Activated CD4-positive, alpha-beta memory T cell treated with anti-CD3 and anti-CD28 coated beads for 36 hours (primary cell): Measurements from ENCODE around the gene DHRSX. TPM values are rescaled to one million over a fixed set of nuclear protein-coding genes. Genes with fewer than 3 reads are reported as not detected.
"Not testable (repeated sequence)": the region's sequence is repeated elsewhere in the genome, so short reads cannot be mapped to it uniquely, and the experiment has no call there.

Source experiments
- CTCF ChIA-PET: fragments of 350-600 bp; sonication (Branson Sonifier 250); formaldehyde crosslinking; loops from one replicate; lab custom pipeline; 2021; ENCODE audit warnings: antibody characterized with exemption, inconsistent platforms; lab: Charles Lee
- POLR2A ChIA-PET: fragments of 350-600 bp; sonication (Branson Sonifier 250); formaldehyde crosslinking; loops from one replicate; lab custom pipeline; 2021; ENCODE audit warnings: antibody characterized with exemption; lab: Charles Lee
- DNase-seq: peaks from one replicate; pipeline ENCODE4 v3.0.0-alpha.2; 2020
- H3K27ac Mint-ChIP-seq: one replicate; pipeline ENCODE4 v1.8.0; 2021; ENCODE audit warnings: mixed read lengths
- H3K27me3 Mint-ChIP-seq: one replicate; pipeline ENCODE4 v1.8.0; 2021; ENCODE audit warnings: mixed read lengths
- H3K36me3 Mint-ChIP-seq: one replicate; pipeline ENCODE4 v1.8.0; 2021; ENCODE audit warnings: mixed read lengths
- H3K4me1 Mint-ChIP-seq: one replicate; pipeline ENCODE4 v1.8.0; 2021; ENCODE audit warnings: low read depth, mixed read lengths
- H3K4me3 Mint-ChIP-seq: one replicate; pipeline ENCODE4 v1.8.0; 2021; ENCODE audit warnings: mild to moderate bottlenecking, mixed read lengths
- H3K9me3 Mint-ChIP-seq: one replicate; pipeline ENCODE4 v1.8.0; 2021; ENCODE audit warnings: mixed read lengths
- intact Hi-C: fragments of 100-400 bp; cut with micrococcal nuclease; formaldehyde crosslinking; loops from one replicate; pipeline ENCODE4 v1.15.1; 2023
- total RNA-seq, 2 experiments: library from RNA; stranded (reverse); gene quantifications; one replicate each; pipeline ENCODE4 v1.2.3, GENCODE V29; 2021

The DHRSX gene
- total RNA-seq, 2 experiments from 2014 or later: 20.7 to 21.3 TPM

DNA sequence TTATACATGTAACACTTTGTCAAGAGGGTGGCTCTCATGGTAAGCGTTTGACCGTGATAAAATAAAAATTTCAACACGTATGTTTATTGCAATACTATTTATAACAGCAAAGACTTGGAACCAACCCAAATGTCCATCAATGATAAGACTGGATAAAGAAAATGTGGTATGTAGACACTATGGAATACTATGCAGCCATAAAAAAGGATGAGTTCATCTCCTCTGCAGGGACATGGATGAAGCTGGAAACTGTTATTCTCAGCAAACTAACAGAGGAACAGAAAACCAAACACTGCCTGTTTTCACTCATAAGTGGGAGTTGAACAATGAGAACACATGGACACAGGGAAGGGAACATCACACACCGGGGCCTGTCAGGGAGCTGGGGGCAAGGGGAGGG is 150.1 kb downstream of the DHRSX start:
- H3K27ac Mint-ChIP-seq, intact Hi-C loops, H3K4me3 Mint-ChIP-seq, DNase-seq, H3K4me1 Mint-ChIP-seq, POLR2A ChIA-PET, H3K27me3 Mint-ChIP-seq, CTCF ChIA-PET: not testable (repeated sequence)
- Mint-ChIP-seq H3K36me3 (peaks cover 58% of the 10 kb centered on the region), H3K9me3 (peaks cover 23% of the 10 kb centered on the region)

DNA sequence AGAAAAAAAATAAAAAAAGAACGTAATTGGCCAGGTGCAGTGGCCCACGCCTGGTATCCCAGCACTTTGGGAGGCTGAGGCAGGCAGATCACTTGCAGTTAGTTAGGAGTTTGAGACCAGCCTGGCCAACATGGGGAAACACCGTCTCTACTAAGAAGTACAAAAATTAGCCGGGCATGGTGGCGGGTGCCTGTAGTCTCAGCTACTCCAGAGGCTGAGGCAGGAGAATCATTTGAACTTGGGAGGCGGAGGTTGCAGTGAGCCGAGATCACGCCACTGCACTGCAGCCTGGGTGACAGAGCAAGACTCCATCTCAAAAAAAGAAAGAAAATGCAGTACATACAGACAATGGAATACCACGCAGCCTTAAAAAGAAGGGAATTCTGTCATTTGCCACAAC is 150.7 kb downstream of the DHRSX start:
- H3K27me3 Mint-ChIP-seq, CTCF ChIA-PET, H3K4me3 Mint-ChIP-seq, H3K27ac Mint-ChIP-seq, intact Hi-C loops, POLR2A ChIA-PET, DNase-seq, H3K4me1 Mint-ChIP-seq: not testable (repeated sequence)
- H3K36me3 Mint-ChIP-seq: peaks cover 60% of the 10 kb centered on the region
- peaks cover 23% of the 10 kb centered on the region for H3K9me3 Mint-ChIP-seq

DNA sequence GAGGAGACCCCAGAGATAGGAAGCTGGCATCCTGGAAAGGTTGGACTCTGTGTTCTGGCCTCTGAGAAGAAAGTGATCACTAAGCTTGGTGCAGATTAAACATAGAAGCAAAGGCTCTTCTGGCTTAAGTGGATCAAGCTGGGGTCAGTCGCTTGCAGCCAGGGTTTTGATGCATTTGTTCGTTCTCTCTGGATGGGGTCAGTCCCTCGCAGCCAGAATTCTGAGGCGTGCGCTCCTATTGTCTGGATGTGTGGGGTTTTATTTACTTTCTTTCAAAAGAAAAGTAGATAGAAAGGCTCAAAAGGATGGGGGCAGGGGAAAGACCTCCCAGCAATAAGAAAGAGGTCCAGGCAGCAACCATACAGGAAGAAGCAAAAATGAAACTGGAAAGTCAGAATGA is 152.6 kb downstream of the DHRSX start:
- Mint-ChIP-seq H3K27me3 (no peaks in the 10 kb centered on the region), H3K4me1 (peaks cover 2% of the 10 kb centered on the region), H3K36me3 (peaks cover 60% of the 10 kb centered on the region), H3K9me3 (peaks cover 23% of the 10 kb centered on the region), H3K4me3 (no peak overlapping the region), H3K27ac (no peak overlapping the region)
- POLR2A ChIA-PET: no interaction called here
- DNase-seq: no peak
- intact Hi-C loops: no loop called here
- CTCF ChIA-PET: no interaction called here

DNA sequence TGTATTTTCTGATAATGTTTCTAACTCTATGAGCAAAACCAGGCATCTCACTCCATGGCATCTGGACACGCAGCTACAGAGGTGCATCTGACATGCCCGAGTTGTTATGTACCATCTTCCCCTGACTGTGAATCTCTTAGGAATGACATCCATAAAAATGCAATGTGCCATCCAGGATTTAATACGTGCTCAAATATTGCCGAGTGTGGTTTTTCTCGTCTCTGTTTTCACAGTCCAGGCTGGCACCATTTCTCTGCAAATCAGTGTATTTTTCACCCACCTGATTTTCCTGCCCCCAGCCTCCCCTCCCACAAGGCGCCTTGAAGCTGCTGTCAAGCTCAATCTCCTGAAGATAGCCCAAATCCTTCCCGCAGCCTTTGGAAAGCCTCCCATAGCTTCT is 154.6 kb downstream of the DHRSX start:
- ChIA-PET CTCF (no interaction called here), POLR2A (no interaction called here)
- Mint-ChIP-seq H3K27me3 (no peaks in the 10 kb centered on the region), H3K9me3 (peaks cover 20% of the 10 kb centered on the region), H3K4me1 (no peaks in the 10 kb centered on the region), H3K36me3 (peaks cover 61% of the 10 kb centered on the region), H3K4me3 (no peak overlapping the region), H3K27ac (no peak overlapping the region)
- intact Hi-C loops: no loop called here
- DNase-seq: no peak

DNA sequence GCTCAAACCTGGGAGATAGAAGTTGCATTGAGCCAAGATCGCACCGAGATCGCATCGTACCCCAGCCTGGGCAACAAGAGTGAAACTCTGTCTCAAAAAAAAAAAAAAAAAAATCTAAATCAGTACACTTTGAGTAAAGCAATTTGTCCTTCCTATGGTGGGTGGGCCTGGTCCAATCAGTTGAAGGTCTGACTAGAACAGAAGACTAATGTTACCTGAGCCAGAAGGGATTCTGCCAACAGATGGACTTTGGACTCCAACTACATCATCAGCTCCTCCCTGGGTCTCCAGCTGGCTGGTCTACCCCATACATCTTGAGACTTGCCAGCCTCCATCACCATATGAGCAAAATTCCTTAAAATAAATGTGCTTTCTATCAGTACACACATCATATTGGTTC is 155.2 kb downstream of the DHRSX start:
- no peak for DNase-seq
- CTCF ChIA-PET: no interaction called here
- Mint-ChIP-seq H3K27ac (no peak overlapping the region), H3K36me3 (peaks cover 62% of the 10 kb centered on the region), H3K9me3 (peaks cover 17% of the 10 kb centered on the region), H3K27me3 (no peaks in the 10 kb centered on the region), H3K4me1 (no peaks in the 10 kb centered on the region), H3K4me3 (no peak overlapping the region)
- intact Hi-C loops: no loop called here
- POLR2A ChIA-PET: no interaction called here

DNA sequence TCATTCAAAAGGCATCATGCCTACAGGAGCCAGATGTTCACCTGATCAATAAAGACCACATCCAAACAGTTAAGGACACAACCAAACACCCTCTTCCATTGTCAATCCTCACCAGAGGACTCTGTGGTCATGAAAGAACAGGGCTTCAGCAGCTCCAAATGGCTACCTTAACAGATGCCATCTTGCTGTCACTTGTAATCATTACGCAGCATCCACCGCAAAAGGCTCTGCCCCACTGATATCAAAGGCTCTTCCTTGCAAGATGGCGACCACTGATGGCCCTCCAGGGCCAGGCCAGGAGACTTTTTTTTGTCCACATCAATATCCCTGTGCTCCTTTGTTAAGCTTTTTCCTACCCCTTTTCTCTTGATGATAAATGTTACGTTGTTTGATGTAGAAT is 157.4 kb downstream of the DHRSX start:
- CTCF ChIA-PET: no interaction called here
- peaks cover 72% of the 10 kb centered on the region for H3K36me3 Mint-ChIP-seq
- no peak overlapping the region for H3K4me3 Mint-ChIP-seq
- H3K27ac Mint-ChIP-seq: no peak overlapping the region
- intact Hi-C loops: no loop called here
- H3K27me3 Mint-ChIP-seq: no peaks in the 10 kb centered on the region
- H3K9me3 Mint-ChIP-seq: peaks cover 29% of the 10 kb centered on the region
- DNase-seq: no peak
- POLR2A ChIA-PET: no interaction called here
- H3K4me1 Mint-ChIP-seq: no peaks in the 10 kb centered on the region

DNA sequence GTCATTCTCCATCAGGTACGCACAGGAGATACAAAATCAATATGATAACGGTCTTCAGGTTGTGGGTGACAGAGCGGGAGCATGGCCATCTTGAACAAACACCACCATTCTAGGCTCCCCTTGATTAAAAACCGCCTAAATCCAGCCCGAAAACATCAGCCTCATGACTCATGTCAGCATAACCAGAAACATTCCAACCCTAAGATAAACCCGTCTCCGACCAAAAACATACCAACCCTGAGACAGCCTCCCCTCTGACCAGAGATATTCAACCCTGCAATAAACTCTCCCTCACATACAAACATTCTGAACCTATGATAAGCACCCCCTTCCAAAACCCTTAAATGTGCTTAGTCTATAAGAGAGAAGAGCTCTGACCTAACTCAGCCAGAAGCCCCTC is 157.9 kb downstream of the DHRSX start:
- Mint-ChIP-seq H3K36me3 (peaks cover 73% of the 10 kb centered on the region), H3K27ac (no peak overlapping the region), H3K4me1 (no peaks in the 10 kb centered on the region), H3K4me3 (no peak overlapping the region), H3K27me3 (no peaks in the 10 kb centered on the region), H3K9me3 (peaks cover 29% of the 10 kb centered on the region)
- POLR2A ChIA-PET: no interaction called here
- DNase-seq: no peak
- intact Hi-C loops: no loop called here
- CTCF ChIA-PET: no interaction called here

DNA sequence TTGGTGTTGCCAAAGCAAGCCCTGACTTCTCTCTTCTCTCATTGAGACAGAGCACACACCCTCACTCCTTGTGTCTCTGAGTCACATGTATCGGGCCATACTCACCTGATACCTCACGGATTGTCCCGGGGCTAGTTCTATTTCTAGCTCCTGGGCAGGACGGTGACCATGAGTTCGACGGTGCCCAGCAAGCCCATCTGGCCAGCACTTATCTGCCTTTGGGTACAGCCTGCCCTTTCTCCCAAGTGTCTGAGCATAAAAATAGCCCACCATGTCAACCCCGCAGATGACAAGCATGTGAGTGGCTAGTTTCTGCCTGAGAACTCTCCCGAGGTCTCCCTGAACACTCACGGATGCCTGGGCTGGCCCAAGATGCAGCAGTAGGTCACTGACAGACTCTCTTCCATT is 158.5 kb downstream of the DHRSX start:
- peaks cover 75% of the 10 kb centered on the region for H3K36me3 Mint-ChIP-seq
- ChIA-PET CTCF (no interaction called here), POLR2A (no interaction called here)
- no peaks in the 10 kb centered on the region for H3K4me1 Mint-ChIP-seq
- H3K27ac Mint-ChIP-seq: no peak overlapping the region
- no peaks in the 10 kb centered on the region for H3K27me3 Mint-ChIP-seq
- intact Hi-C loops: no loop called here
- H3K9me3 Mint-ChIP-seq: peaks cover 32% of the 10 kb centered on the region
- DNase-seq: no peak
- no peak overlapping the region for H3K4me3 Mint-ChIP-seq

DNA sequence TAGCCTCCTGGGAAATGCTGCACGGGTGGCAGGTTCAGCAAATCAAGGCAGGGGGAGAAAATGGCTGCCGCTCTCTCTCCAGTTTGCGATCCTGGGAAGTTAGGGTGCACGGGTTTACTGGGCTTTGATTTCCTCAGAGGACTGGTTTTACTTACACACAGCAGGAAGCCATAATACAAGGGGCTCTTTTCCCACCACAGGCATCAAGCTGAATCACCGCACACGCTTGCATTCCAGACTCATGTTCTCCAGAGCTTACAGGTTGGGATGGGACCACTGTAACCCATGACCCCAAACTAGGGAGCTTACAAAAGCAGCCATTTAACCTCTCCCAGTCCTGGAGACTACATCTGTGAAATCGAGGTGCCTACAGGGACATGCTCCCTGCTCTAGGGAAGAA is 159.8 kb downstream of the DHRSX start:
- H3K4me3 Mint-ChIP-seq: no peak overlapping the region
- H3K27ac Mint-ChIP-seq: no peak overlapping the region
- no peaks in the 10 kb centered on the region for H3K27me3 Mint-ChIP-seq
- peaks cover 63% of the 10 kb centered on the region for H3K36me3 Mint-ChIP-seq
- H3K4me1 Mint-ChIP-seq: no peaks in the 10 kb centered on the region
- intact Hi-C loops: no loop called here
- POLR2A ChIA-PET: no interaction called here
- DNase-seq: no peak
- CTCF ChIA-PET: no interaction called here
- H3K9me3 Mint-ChIP-seq: peaks cover 22% of the 10 kb centered on the region

DNA sequence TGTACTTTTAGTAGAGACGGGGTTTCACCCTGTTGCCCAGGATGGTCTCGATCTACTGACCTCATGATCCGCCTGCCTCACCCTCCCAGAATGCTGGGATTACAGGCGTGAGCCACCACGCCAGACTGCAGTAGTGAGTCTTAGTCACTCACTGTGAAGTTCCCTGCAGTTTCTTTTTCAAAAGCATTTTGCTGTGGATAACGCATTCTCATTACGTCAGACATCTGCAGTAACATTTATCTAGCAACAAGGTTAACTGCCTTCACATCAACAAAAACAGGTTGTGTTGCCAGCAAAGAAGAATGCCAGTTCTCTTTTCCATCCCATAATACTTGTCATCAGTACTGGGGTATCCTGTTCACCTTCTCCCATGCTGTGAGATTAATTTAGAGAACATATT is 164.6 kb downstream of the DHRSX start:
- ChIA-PET CTCF (no interaction called here), POLR2A (no interaction called here)
- H3K4me3 Mint-ChIP-seq: no peak overlapping the region
- H3K4me1 Mint-ChIP-seq: no peaks in the 10 kb centered on the region
- H3K36me3 Mint-ChIP-seq: peaks cover 25% of the 10 kb centered on the region
- intact Hi-C loops: no loop called here
- H3K9me3 Mint-ChIP-seq: peaks cover 21% of the 10 kb centered on the region
- H3K27me3 Mint-ChIP-seq: no peaks in the 10 kb centered on the region
- H3K27ac Mint-ChIP-seq: no peak overlapping the region
- DNase-seq: no peak

DNA sequence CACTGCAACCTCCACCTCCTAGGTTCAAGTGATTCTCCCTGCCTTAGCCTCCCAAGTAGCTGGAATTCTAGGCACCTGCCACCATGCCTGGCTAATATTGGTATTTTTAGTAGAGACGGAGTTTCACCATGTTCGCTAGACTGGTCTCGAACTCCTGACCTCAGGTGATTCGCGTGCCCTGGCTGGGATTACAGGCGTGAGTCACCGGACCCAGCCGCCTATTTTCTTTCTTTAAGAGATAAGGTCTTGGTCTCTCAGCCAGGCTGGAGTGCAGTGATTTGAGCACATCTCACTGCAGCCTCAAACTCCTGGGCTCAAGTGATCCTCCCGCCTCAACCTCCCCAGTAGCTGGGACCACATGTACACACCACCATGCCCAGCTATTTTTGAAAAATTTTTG is 166.5 kb downstream of the DHRSX start:
- CTCF ChIA-PET: no interaction called here
- H3K27me3 Mint-ChIP-seq: no peaks in the 10 kb centered on the region
- intact Hi-C loops: no loop called here
- POLR2A ChIA-PET: no interaction called here
- H3K4me1 Mint-ChIP-seq: no peaks in the 10 kb centered on the region
- peaks cover 10% of the 10 kb centered on the region for H3K36me3 Mint-ChIP-seq
- no peak overlapping the region for H3K4me3 Mint-ChIP-seq
- H3K9me3 Mint-ChIP-seq: peaks cover 9% of the 10 kb centered on the region
- no peak overlapping the region for H3K27ac Mint-ChIP-seq
- no peak for DNase-seq

DNA sequence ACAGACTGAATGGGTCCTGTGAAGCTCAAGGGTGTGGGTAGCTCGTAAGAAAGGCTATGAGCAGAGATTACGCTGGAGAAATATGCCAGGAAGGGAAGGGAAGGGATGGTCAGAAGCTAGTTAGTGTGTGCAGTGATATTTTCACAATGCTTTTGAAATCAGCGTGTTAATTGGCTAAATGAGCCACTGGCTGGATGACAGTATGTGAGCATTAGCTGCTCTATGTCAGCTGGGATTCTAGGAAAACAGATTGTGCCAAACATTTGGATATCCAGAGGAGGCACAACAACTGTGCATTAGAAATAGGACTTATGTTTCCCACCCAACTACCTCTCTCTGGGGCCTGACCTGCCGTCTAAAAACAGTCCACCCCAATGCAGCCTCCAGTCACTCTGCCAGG is 168.5 kb downstream of the DHRSX start:
- intact Hi-C loops: no loop called here
- no peak for DNase-seq
- H3K27ac Mint-ChIP-seq: no peak overlapping the region
- H3K4me3 Mint-ChIP-seq: no peak overlapping the region
- H3K27me3 Mint-ChIP-seq: no peaks in the 10 kb centered on the region
- CTCF ChIA-PET: no interaction called here
- peaks cover 2% of the 10 kb centered on the region for H3K36me3 Mint-ChIP-seq
- H3K9me3 Mint-ChIP-seq: no peaks in the 10 kb centered on the region
- POLR2A ChIA-PET: no interaction called here
- H3K4me1 Mint-ChIP-seq: no peaks in the 10 kb centered on the region

DNA sequence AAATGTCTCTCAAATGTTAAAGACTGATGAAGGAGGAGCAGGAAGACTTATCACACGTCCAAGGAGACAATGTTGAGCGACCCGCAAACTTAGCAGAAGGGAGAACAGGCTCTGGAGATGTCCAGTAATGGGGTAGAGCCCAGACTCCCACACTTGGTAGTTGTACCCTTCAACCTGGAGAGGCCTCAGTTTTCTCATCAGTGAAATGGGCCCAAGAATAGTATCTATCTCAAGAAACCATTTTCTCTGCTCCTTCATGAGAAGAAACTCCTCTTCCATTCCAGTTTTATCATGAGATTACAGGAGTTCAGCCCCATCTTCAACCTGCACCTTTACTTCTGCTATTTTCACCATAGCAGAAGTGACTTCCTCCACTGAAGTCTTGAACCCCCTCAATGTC is 169.9 kb downstream of the DHRSX start:
- H3K27ac Mint-ChIP-seq: no peak overlapping the region
- POLR2A ChIA-PET: no interaction called here
- peaks cover 4% of the 10 kb centered on the region for H3K36me3 Mint-ChIP-seq
- H3K4me1 Mint-ChIP-seq: no peaks in the 10 kb centered on the region
- no peak for DNase-seq
- no peaks in the 10 kb centered on the region for H3K9me3 Mint-ChIP-seq
- CTCF ChIA-PET: no interaction called here
- no peaks in the 10 kb centered on the region for H3K27me3 Mint-ChIP-seq
- intact Hi-C loops: no loop called here
- H3K4me3 Mint-ChIP-seq: no peak overlapping the region

DNA sequence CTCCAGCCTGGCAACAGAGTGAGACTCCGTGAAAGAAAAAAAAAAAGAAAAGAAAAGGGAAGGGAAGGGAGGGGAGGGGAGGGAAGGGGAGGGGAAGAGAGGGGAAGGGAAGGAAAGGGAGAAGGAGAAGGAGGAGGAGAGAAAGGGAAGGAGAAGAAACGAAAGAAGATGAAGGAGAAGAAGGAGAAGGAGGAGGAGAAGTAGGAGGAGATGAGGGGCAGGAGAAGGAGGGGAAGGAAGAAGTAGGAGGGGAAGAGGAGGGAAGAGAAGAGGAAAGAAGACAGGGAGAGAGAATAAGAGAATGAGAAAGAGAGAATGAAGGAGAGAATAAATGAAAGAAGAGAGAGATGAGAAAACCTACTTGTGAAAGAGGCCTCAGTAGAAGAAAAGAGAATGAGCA is 170.3 kb downstream of the DHRSX start:
- Mint-ChIP-seq H3K36me3 (peaks cover 7% of the 10 kb centered on the region), H3K27ac (no peak overlapping the region), H3K4me1 (no peaks in the 10 kb centered on the region), H3K4me3 (no peak overlapping the region), H3K27me3 (no peaks in the 10 kb centered on the region), H3K9me3 (no peaks in the 10 kb centered on the region)
- ChIA-PET POLR2A (no interaction called here), CTCF (no interaction called here)
- intact Hi-C loops: no loop called here
- DNase-seq: no peak
